GM19023 (cell line): ENCODE results near the gene DPEP2NB.
"Not testable (repeated sequence)": the region's sequence is repeated elsewhere in the genome, so short reads cannot be mapped to it uniquely, and the experiment has no call there.

Source experiments
- ATAC-seq: cut with Tn5 transposase; IDR thresholded peaks from one replicate; pipeline ENCODE4 v1.9.1; 2021; ENCODE audit warnings: mild to moderate bottlenecking, moderate library complexity; ENCODE audit not compliant: unreplicated experiment

The DPEP2NB gene

DNA sequence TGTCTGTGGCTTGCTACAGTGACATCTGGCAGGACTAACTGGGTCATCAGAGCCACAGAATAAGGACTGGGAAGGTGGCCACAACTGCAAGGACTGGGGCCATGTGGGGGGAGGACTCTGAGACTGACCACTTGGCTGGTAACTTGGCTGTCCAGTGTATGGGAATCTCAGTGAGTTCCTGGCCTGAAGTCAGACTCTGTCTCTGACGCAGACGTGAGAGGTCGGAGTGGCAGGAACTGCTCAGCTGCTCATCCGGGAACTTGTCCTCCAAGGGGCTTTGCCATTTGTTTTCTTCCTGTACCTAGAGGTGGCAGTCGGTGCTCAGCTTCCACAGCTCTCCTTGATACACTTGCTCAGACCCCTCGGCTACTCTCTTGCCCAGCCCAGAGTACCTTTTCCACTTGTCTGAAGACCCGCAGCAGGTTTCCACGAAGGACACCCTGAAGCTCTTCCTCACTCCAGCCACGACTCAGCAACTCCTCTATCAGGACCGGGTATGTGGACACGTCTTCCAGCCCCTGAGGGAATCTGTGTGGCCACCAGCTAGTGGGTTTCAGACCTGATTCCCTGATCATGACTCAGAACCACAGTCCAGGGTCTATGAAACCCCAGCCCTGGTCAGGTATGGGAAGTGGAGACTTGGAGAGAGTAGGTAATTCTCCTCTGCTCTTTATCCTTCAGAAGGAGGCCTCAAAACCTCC, 28.1 kb downstream of the DPEP2NB start:
- ATAC-seq, result no peak

DNA sequence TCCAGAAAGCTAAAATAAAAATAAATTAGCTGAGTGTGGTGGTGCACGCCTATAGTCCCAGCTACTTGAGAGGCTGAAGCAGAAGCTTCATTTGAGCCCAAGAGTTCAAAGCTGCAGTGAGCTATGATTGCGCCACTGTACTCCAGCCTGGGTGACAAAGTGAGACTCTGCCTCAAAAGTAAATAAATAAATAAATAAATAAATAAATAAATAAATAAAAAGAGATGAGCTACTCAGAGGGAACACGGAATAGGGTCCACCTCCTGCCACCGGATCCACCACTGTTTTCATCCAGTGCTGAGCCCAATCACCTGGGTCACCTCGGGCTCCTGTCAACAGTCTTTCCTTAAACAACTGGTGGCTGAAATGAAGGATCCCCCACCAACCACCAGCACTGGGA, 28.8 kb downstream of the DPEP2NB start:
- no peak for ATAC-seq

DNA sequence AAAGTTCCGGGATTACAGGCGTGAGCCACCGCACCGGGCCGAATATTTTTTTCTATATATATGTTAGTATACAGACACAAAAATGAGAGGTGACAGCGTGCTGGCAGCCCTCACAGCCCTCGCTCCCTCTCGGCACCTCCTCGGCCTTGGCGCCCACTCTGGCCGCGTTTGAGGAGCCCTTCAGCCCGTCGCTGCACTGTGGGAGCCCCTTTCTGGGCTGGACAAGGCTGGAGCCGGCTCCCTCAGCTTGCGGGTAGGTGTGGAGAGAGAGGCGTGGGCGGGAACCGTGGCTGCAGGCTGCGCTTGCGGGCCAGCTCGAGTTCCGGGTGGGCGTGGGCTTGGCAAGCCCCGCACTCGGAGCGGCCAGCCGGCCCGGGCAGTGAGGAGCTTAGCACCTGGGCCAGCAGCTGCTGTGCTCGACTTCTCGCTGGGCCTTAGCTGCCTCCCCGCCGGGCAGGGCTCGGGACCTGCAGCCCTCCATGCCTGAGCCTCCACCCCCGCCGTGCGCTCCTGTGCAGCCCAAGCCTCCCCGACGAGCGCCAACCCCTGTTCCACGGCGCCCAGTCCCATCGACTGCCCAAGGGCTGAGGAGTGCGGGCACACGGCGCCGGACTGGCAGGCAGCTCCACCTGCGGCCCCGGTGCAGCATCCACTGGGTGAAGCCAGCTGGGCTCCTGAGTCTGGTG, 33.6 kb downstream of the DPEP2NB start:
- no peak for ATAC-seq

DNA sequence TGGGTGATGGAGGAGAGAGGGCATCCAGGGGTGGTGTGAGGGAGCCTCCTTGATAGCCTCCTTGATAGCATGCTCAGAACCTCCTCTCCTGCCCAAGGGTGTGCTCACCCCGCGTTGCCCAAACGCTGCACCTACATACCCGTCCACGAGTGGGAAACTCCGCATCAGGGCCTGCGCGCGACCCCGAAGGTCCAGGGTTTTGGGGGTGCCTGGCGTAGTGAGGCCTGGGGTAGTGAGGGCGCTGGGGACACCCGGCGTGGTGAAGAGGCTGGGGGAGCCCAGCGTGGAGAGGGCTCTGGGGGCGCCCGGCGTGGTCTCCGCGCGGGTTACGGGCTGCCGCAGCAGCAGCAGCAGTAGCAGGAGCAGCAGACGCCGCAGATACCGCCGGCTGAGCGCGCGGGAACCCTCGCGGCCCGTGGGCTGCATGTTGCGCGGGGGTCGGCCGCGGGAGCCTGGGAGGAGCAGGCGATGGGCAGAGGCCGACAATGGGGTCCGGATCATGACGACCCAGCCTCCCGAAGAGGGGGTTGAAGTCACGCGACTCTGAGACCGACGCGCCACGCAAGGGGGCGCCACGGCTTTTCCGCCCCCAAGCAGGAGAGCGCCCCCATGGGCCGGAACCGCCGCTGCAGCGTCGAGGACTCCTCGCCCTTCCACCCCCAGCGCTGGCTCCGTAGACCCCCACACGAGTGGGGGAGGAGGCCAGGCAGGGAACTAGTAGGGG, 35.6 kb downstream of the DPEP2NB start, which contains the start of gene DPEP3:
Gene DPEP3 (minus strand): TSS at position 545 of the 724 bp plus-strand sequence. CDS start 119 bp downstream, at position 426.
- no peak for ATAC-seq

DNA sequence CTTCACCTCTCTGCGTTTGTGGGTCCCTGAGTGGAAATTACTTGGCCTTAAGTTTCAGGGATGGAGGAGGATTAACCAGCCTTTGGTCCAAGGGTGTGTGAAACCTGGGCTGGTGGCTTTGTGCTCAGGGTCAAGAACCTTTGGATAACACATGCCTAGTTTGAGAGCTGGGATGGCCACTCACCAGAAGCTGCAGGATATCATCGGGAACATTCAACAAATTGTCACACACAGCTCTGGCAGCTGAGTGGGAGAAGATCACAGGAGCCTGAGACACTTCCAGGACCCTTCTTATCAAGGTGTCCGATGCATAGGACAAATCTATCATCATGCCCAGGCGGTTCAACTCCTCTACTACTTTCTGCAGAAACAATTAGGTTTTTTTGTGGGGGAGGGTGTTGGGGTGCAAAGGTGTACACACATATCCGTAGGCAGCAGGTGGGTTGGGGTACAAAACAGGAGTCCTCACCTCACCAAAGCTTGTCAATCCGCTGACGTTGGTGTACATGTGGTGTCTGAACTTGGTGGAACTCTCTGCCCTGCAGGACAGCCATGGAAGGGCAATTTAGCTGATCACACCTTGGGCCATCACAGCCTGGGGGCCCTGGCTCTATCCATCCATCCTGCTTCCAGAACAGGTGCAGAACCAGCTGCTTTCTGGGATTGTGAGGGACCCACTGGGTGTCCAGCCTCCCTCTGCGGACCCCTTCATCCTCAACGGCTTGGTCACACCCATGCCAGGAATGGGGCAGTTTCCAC, 38.1 kb downstream of the DPEP2NB start:
- ATAC-seq, result no peak

DNA sequence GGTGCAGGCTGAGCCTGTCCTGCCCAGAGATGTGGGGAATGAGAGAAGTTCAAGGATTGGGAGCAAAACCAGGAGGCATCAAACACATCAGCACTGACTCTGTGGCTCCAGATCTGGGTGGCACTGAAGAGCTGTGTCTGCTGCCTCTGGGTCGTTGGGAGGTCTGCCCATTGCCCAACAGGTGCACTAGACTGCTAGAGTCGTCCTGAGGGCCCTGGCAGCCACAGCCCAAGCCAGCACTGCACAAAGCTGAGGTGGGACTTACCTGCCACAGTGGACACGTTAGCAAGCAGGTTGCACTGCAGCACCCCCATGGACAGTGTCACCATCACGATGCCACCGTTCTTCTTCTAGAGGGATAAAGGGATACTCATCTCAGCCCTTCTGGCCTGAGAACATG, 38.7 kb downstream of the DPEP2NB start:
- no peak for ATAC-seq

DNA sequence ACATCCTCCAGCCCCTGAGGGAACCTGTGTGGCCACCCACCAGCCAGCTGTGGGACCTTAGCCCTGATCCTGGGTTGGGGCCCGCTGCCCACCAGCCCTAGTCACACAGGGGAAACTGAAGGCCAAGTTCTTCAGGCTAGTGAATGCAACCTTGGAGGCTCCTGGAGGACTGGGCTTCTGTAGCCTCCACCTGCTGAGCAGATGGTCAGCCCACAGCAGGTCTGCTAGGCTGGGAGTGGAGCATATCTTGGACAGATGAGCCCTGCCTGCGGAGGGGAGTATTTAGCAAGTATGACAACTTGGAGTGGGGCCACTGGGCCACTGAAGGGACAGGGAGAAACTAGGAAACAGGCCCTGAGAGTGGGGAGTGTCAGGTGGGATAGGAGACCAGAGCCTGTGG, 39.5 kb downstream of the DPEP2NB start:
- no peak for ATAC-seq

DNA sequence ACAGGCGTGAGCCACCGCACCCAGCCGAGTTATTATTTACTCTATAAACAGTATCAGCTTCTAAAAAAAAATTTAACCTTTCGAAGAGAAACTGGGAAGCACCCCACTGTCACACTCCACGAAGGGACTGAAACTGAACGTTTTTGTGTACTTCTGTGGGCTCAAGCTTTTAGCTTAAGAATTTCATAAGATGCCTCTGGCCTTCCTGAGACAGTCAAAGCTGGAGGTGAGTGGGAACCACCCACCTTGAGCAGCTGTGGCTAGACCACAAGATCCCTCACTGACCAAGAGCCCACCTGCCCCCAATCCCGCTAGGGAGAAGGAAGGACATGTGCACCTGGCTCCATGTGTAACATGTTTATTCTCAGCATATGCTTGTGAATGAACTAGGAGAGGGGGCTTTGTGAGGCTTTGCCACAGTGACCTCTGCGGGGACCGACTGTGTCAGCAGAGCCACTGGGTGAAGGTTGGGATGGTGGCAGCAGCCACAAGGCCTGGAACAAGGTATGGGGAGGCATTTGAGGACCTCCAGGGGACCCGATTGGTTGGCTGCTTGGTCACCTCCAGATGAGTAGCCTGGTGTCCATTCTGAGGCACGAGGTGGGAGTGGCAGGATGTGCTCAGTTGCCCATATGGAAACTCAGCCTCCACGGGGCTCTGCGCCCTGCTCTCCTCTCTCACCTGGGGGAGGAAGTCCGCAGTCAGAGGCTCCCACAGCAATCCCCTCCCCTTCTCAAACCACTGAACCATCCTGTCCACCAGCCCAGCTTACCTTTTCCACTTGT, 40.2 kb downstream of the DPEP2NB start:
- ATAC-seq, result no peak

DNA sequence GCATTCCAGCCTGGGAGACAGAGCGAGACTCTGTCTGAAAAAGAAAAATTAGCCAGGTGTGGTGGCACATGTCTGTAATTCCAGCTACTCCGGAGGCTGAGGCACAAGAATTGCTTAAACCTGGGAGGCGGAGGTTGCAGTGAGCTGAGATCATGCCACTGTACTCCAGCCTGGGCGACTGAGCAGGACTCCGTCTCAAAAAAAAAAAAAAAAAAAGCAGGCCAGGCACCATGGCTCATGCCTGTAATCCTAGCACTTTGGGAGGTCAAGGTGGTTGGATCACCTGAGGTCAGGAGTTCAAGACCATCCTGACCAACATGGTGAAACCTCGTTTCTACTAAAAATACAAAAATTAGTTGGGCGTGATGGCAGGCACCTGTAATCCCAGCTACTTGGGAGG, 43.4 kb downstream of the DPEP2NB start:
- not testable (repeated sequence) for ATAC-seq

DNA sequence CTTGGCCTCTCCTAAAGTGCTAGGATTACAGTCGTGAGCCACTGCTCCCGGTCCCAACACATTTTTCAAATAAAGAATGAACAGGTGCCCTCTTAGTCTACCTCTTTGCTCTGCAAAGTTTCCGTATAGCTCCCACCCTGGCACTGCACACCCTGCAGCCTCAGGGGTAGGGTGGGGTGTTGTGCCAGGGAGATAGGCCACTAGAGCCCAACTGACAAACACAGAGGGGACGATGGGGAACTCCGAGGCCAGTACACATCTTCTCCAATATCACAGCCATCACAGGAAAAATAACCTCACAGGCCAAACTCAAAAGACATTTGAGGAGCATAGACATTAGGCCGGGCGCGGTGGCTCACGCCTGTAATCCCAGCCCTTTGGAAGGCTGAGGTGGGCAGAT, 44.6 kb downstream of the DPEP2NB start:
- ATAC-seq, result no peak

DNA sequence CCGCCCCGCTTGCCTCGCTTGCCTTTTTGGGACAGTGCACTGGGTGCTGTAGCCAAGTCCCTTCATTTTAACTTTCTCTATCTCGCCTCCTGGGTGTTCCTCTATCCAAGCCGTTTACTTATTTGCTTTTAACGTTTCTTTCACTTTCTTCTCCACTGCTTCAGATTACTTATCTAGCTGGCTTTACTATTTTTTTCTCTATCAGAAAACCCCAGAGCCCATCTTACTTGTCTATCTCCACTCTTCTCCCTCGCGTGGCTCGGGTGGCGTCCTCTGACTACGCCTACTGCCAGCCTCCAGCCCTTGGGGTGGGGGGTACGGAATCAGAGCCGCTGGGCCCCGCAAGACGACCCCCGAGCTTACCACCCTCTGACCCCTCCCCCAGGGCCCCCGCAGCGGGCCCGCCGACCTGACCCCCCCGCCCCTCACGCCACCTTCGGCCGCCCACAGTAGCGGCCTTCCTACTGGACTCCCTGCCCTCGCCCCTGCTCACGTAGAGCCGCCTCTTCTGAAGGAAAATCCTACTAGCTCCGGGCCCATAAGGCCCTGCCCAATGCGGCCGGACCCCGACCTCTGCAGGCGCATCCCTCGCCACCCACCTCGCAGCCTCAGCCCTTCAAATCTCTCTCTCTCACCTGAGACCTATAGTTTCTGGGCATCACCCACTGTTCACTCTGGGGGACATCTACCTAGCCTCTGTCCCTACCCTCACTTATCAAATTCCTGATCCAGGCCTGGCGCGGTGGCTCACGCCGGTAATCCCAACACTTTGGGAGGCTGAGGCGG, 46.3 kb downstream of the DPEP2NB start:
- no peak for ATAC-seq

DNA sequence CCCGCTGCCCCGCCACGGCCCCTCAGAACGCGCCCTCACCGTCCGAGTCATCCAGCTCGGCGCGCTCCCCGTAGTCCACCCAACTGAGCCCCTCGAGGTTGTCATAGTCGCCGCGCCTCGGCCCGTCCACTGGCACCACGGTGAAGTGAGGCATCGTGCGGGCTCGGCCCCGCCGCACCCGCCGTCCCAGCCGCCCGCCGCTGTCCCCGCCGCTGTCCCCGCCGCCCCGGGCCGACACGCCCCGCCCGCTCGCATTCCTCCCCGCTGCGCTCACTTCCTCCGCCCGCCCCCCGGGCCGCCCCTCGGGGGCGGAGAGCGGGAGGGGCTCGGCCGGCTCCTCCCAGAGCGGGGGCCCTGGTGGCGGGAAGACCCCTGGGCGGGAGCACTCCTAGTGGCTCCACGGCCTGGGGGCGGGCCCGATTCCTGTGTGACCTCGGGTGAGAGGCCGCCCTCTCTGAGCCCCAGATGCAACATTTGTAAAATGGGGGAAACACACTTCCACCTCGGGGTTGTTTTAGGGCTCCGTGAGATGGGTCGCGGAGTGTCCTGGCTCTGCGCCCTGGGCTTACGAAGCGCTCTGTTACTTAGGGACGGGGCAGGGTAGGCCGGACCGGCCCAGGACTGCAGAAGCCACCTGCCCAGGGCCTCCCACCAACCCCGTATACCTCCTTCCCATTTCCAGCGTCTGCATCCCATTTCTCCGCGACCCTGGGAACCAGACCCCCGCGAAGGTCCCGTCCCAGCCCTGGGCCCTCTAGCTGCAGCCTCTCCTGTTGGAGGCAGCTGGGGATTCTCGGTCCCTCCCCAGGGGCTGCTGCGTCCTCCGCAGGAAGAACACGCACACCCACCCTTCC, 47.1 kb downstream of the DPEP2NB start, which contains the start of gene SLC12A4:
Gene SLC12A4 (minus strand): TSS at position 238 of the 854 bp plus-strand sequence. CDS start 84 bp downstream, at position 154.
- peak; percentile 81 for ATAC-seq

DNA sequence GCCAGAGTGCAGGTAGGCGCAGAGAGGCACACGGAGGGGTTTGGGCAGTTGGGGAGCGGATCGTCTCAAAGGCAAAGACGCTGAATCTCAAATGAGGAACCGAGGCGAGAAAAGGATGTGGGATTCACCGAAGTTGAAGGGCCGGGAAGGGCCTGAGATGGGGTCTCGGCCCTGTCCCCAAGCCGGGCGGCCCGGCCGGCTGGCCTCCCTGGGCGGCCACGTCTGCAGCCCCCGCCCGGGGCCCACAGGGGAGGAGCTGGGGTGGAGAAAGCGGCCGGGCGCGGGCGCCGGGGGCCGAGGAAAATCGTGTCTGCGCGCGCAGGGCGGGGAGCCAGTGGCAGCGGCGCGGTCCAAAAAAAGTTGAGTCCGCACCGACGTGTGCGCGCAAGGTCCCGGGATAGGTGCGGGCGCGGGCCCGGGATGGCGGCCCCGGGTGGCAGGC, 47.7 kb downstream of the DPEP2NB start:
- ATAC-seq, result peak; percentile 25

DNA sequence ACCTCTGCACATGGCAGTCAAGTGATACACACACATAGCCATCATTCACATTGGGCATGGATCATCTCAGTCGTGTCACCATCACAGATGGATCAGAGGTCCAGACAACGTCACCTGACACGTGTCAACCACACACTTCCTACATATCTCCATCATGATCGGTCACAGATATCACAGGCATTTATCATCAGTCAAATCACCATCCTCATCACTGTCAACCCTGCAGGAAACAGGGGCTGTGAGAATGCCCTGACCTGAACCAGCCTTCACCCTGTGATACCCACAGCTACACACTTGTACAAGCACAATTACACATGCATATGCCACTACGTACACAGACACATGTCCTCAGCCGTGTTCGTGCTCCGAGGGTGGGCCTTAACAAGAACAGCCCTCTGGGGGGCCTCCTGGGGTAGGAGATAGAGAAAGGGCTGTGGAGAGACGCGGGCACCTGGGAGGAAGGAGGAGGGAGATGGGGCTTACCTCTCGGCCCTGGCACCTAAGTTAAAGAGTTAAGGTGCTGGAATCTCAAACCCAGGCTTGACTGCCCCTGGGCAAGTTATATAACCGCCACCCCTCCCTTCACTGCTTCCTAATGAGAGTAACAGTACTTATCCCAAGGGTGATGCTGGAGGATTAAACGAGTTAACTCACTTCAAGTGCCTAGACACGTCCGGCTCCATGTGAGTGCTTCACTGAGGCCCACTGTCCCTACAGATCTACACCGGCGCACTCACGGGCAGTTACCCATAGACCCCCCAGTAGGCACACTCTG, 48.3 kb downstream of the DPEP2NB start:
- ATAC-seq, result no peak

DNA sequence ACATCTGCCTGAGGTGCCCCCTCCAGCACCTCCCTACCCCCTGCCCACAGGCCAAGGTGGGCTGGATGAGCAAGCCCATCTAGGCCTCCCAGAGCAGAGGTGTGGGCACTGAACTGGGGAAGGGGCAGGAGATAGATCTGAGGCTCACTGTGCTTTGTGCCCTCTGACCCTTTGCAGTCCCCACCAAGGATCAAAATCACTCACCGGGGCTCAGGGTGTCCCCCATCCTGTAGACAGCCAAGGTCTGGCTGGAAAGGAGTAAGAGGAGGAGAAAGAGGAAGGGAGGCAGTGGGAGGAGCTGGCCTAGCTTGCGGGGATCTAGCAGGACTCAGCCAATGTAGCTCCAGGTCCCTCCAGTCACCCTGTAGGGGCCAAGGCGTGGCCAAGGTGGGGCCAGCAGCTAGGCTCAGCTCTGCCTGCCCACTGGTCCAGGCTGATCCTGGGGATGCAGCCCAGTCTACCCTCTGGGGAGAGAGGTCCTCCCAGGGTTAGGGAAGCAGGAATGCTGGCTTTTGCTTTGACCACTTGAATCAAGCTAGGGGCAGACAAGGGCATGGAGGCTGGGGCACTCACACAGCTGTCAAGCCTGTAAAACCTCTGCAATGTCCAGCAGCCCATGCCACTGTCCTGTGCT, 49.0 kb downstream of the DPEP2NB start:
- no peak for ATAC-seq

DNA sequence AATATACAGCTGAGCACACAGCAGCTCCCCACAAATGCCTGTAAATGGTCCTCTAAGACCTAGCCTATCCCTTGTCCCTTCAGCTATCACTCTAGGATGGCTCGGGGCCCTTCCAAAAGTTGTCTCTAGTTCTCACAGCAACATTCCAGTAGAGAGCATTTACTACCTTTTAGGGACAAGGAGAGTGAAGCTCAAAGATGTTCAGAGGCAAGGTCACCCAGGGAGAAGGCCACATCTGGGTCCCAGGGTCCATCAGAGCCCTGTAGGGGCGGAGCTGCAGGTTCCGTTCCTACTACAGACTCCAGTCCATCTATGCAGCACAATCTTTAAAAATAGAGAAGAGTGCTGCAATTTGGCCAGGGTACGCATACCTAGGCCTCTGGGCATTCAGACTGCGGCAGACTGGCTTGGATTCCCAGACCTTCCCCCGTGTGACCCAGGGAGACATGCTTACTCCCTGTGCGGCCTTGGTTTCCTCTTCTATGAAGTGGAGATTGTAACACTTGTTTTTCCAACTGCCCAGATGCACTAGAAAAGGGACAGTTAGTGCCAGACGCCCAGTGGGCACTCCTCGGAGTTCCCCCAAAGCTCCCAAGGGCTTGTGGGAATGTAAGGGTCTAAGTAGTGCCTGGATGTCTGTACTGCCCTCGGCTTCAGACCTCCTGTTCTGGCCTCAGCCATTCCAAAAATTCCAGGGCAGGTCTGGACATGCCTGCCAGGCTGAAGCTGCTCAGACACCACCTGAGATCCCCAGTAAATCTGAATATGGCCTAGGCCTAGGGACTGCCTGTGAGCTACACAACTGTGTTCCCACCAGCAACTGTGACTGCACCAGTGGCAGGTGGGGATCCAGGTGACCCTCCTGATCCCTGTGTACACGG, 49.8 kb downstream of the DPEP2NB start:
- no peak for ATAC-seq
